HEK293 (cell line): Measurements from ENCODE around the gene ABCA3.

Experiments used
- CTCF ChIA-PET: fragments of 350-600 bp; formaldehyde crosslinking; extraction: SDS; loops from one replicate; lab custom pipeline; 2021; ENCODE audit warnings: antibody characterized with exemption; lab: Yijun Ruan, JAX
- POLR2A ChIA-PET: fragments of 300-600 bp; formaldehyde crosslinking; extraction: SDS; loops from one replicate; lab custom pipeline; 2020; ENCODE audit warnings: antibody characterized with exemption, inconsistent platforms; lab: Yijun Ruan, JAX
- H3K27ac ChIP-seq: fragments of 200-500 bp; sonication (Bioruptor generic); 2 replicates; pipeline ENCODE4 v1.5.1; 2014; ENCODE audit warnings: low read depth, low read length, control low read depth, inconsistent platforms; ENCODE audit errors: extremely low read depth
- H3K36me3 ChIP-seq, 2 experiments: fragments of 200-500 bp in 1 of 2; sonication (Bioruptor generic) in 1 of 2; 1 replicate in 1 of 2; 2 replicates in 1 of 2; pipeline ENCODE4 v1.5.1; 2014 to 2017; ENCODE audit warnings: inconsistent platforms in 2 of 2, low read length in 2 of 2; ENCODE audit not compliant: control insufficient read depth in 2 of 2, insufficient read depth in 1 of 2
- H3K4me1 ChIP-seq: fragments of 200-500 bp; sonication (Bioruptor generic); 2 replicates; pipeline ENCODE4 v1.5.1; 2014; ENCODE audit warnings: mild to moderate bottlenecking, low read length, inconsistent platforms; ENCODE audit not compliant: control insufficient read depth, insufficient read depth
- H3K4me3 ChIP-seq: 2 replicates; pipeline ENCODE4 v1.5.1; 2011; ENCODE audit warnings: low read depth, mild to moderate bottlenecking, control low read depth, low read length, moderate library complexity
- H3K9me3 ChIP-seq: fragments of 200-500 bp; sonication (Bioruptor generic); 2 replicates; pipeline ENCODE4 v1.5.1; 2014; ENCODE audit warnings: low read depth, low read length, inconsistent platforms; ENCODE audit not compliant: control insufficient read depth, insufficient read depth
- ATF2 ChIP-seq: fragments of 450-650 bp; formaldehyde crosslinking; IDR thresholded peaks from 2 replicates; pipeline ENCODE4 v1.5.1; 2016; ENCODE audit warnings: missing biosample characterization, missing genetic modification characterization, low read depth
- MYNN ChIP-seq: fragments of 450-650 bp; formaldehyde crosslinking; IDR thresholded peaks from 2 replicates; pipeline ENCODE4 v1.5.1; 2016; ENCODE audit warnings: missing biosample characterization, missing genetic modification characterization, borderline replicate concordance
- RBAK ChIP-seq: fragments of 450-650 bp; formaldehyde crosslinking; IDR thresholded peaks from 2 replicates; pipeline ENCODE4 v1.5.1; 2016; ENCODE audit warnings: missing biosample characterization, missing genetic modification characterization
- REST ChIP-seq: fragments of 450-650 bp; formaldehyde crosslinking; IDR thresholded peaks from 2 replicates; pipeline ENCODE4 v1.5.1; 2016; ENCODE audit warnings: missing biosample characterization, missing genetic modification characterization
- TRIM28 ChIP-seq: IDR thresholded peaks from 2 replicates; pipeline ENCODE4 v1.6.1; 2011; ENCODE audit warnings: low read length, control low read depth, borderline replicate concordance
- ZEB2 ChIP-seq: fragments of 450-650 bp; formaldehyde crosslinking; IDR thresholded peaks from 2 replicates; pipeline ENCODE4 v1.5.1; 2016; ENCODE audit warnings: missing biosample characterization, missing genetic modification characterization
- ZNF132 ChIP-seq: fragments of 450-650 bp; formaldehyde crosslinking; IDR thresholded peaks from 2 replicates; pipeline ENCODE4 v1.5.1; 2017; ENCODE audit warnings: missing biosample characterization, missing genetic modification characterization, borderline replicate concordance
- ZNF138 ChIP-seq: fragments of 450-650 bp; formaldehyde crosslinking; IDR thresholded peaks from 2 replicates; pipeline ENCODE4 v1.5.1; 2016; ENCODE audit warnings: missing biosample characterization, missing genetic modification characterization, borderline replicate concordance
- ZNF155 ChIP-seq: fragments of 450-650 bp; formaldehyde crosslinking; IDR thresholded peaks from 2 replicates; pipeline ENCODE4 v1.5.1; 2016; ENCODE audit warnings: missing biosample characterization, missing genetic modification characterization
- ZNF174 ChIP-seq: fragments of 450-650 bp; formaldehyde crosslinking; IDR thresholded peaks from 2 replicates; pipeline ENCODE4 v1.5.0; 2017; ENCODE audit warnings: missing biosample characterization, mild to moderate bottlenecking, missing genetic modification characterization
- ZNF175 ChIP-seq: fragments of 450-650 bp; formaldehyde crosslinking; IDR thresholded peaks from 2 replicates; pipeline ENCODE4 v1.5.1; 2016; ENCODE audit warnings: missing biosample characterization, missing genetic modification characterization
- ZNF24 ChIP-seq: fragments of 450-650 bp; formaldehyde crosslinking; IDR thresholded peaks from 2 replicates; pipeline ENCODE4 v1.5.1; 2016; ENCODE audit warnings: missing biosample characterization, missing genetic modification characterization
- ZNF26 ChIP-seq: fragments of 450-650 bp; formaldehyde crosslinking; IDR thresholded peaks from 2 replicates; pipeline ENCODE4 v1.5.1; 2016; ENCODE audit warnings: missing biosample characterization, missing genetic modification characterization
- ZNF274 ChIP-seq, 2 experiments: fragments of 200-500 bp in 1 of 2; fragments of 450-650 bp in 1 of 2; sonication (Bioruptor generic) in 1 of 2; formaldehyde crosslinking in 1 of 2; IDR thresholded peaks; 2 replicates each; pipeline versions ENCODE4 v1.5.1 to v1.6.1; 2014 to 2016; ENCODE audit warnings: borderline replicate concordance in 1 of 2, inconsistent platforms in 1 of 2, low read length in 1 of 2, missing biosample characterization in 1 of 2, missing genetic modification characterization in 1 of 2
- ZNF335 ChIP-seq: fragments of 450-650 bp; formaldehyde crosslinking; conservative IDR thresholded peaks from 2 replicates; pipeline ENCODE4 v1.5.1; 2016; ENCODE audit warnings: missing biosample characterization, missing genetic modification characterization
- ZNF48 ChIP-seq: fragments of 450-650 bp; formaldehyde crosslinking; IDR thresholded peaks from 2 replicates; pipeline ENCODE4 v1.5.1; 2016; ENCODE audit warnings: missing biosample characterization, missing genetic modification characterization
- ZNF501 ChIP-seq: fragments of 450-650 bp; formaldehyde crosslinking; IDR thresholded peaks from 2 replicates; pipeline ENCODE4 v1.5.1; 2016; ENCODE audit warnings: missing biosample characterization, missing genetic modification characterization
- ZNF558 ChIP-seq: fragments of 450-650 bp; formaldehyde crosslinking; IDR thresholded peaks from 2 replicates; pipeline ENCODE4 v1.5.1; 2016; ENCODE audit warnings: missing biosample characterization, missing genetic modification characterization
- ZNF624 ChIP-seq: fragments of 450-650 bp; formaldehyde crosslinking; IDR thresholded peaks from 2 replicates; pipeline ENCODE4 v1.5.1; 2017; ENCODE audit warnings: missing biosample characterization, missing genetic modification characterization
- ZNF629 ChIP-seq: fragments of 450-650 bp; formaldehyde crosslinking; IDR thresholded peaks from 2 replicates; pipeline ENCODE4 v1.5.1; 2017; ENCODE audit warnings: missing biosample characterization, missing genetic modification characterization
- ZNF639 ChIP-seq: fragments of 450-650 bp; formaldehyde crosslinking; IDR thresholded peaks from 2 replicates; pipeline ENCODE4 v1.5.1; 2016; ENCODE audit warnings: missing biosample characterization, missing genetic modification characterization
- ZNF777 ChIP-seq: fragments of 450-650 bp; formaldehyde crosslinking; IDR thresholded peaks from 2 replicates; pipeline ENCODE4 v1.5.1; 2017; ENCODE audit warnings: missing biosample characterization, missing genetic modification characterization, borderline replicate concordance
- ZSCAN5A ChIP-seq: fragments of 450-650 bp; formaldehyde crosslinking; IDR thresholded peaks from 2 replicates; pipeline ENCODE4 v1.5.1; 2016; ENCODE audit warnings: missing biosample characterization, missing genetic modification characterization

The ABCA3 gene

GRCh38 chr16:2325791-2326190, 14.7 kb downstream of the ABCA3 start (continued):
- TF ChIP-seq ZNF155 (tag by site-specific recombination) (no peak), MYNN (no peak), ZNF629 (tag by site-specific recombination) (no peak), ZNF174 (tag by site-specific recombination) (no peak), ZEB2 (tag by site-specific recombination) (no peak), ZNF639 (tag by site-specific recombination) (no peak), ZSCAN5A (tag by site-specific recombination) (no peak)

- H3K4me3 ChIP-seq = no peak overlapping the region
- TF ChIP-seq ZNF274 (IDR thresholded peaks at IDR 0.05; ENCODE audit: low read length) (no peak), ZNF274 (tag by site-specific recombination; IDR thresholded peaks at IDR 0.05; ENCODE audit: borderline replicate concordance) (no peak), TRIM28 (no peak), ZNF558 (tag by site-specific recombination) (no peak), ZNF175 (tag by site-specific recombination) (no peak), ZNF24 (tag by site-specific recombination) (no peak), ZNF26 (no peak), ZNF624 (tag by site-specific recombination) (no peak), RBAK (no peak), REST (tag by site-specific recombination) (no peak), ZNF48 (no peak), ZNF138 (tag by site-specific recombination) (no peak), ZNF132 (tag by site-specific recombination) (no peak), ZNF501 (tag by site-specific recombination) (no peak), ATF2 (tag by site-specific recombination) (no peak), ZNF777 (no peak), ZNF335 (tag by site-specific recombination) (no peak)
- CTCF ChIA-PET = no interaction called here
- H3K9me3 ChIP-seq = no peaks in the 10 kb centered on the region
- H3K36me3 ChIP-seq = peaks cover 0 to 43% of the 10 kb centered on the region in 2 experiments; a peak in 2 of 3 replicates
- H3K27ac ChIP-seq = no peak overlapping the region
- POLR2A ChIA-PET = no interaction called here
- H3K4me1 ChIP-seq = no peaks in the 10 kb centered on the region
These were observed 15.3 kb downstream of the ABCA3 start for GRCh38 chr16:2325181-2325580.
